SK-N-SH treated with all-trans-retinoic acid at 6 μM for 48 hours (cell line): ENCODE data around the gene TM9SF2.

ENCODE experiments used
- CREB5 ChIP-seq: fragments of 250-450 bp; sonication (Bioruptor Pico); IDR thresholded peaks from 2 replicates; pipeline ENCODE4 v1.5.1; 2020; ENCODE audit warnings: low read depth, mild to moderate bottlenecking, moderate library complexity
- ESRRG ChIP-seq: fragments of 250-450 bp; sonication (Bioruptor Pico); IDR thresholded peaks from 2 replicates; pipeline ENCODE4 v1.6.1; 2021; ENCODE audit warnings: mild to moderate bottlenecking
- POU6F1 ChIP-seq: fragments of 250-450 bp; sonication (Bioruptor Pico); IDR thresholded peaks from 2 replicates; pipeline ENCODE4 v1.8.0; 2021; ENCODE audit warnings: low read depth, mild to moderate bottlenecking, moderate library complexity, borderline replicate concordance
- RARB ChIP-seq: fragments of 250-450 bp; sonication (Bioruptor Pico); IDR thresholded peaks from 2 replicates; pipeline ENCODE4 v1.8.0; 2021; ENCODE audit warnings: mild to moderate bottlenecking, moderate library complexity
- TCF4 ChIP-seq: fragments of 250-450 bp; sonication (Bioruptor Pico); IDR thresholded peaks from 2 replicates; pipeline ENCODE4 v1.8.0; 2021; ENCODE audit warnings: mild to moderate bottlenecking, moderate library complexity, borderline replicate concordance
- ZFP3 ChIP-seq: fragments of 250-450 bp; sonication (Bioruptor Pico); IDR thresholded peaks from 2 replicates; pipeline ENCODE4 v1.5.0; 2020; ENCODE audit warnings: mild to moderate bottlenecking, moderate library complexity
- ZNF565 ChIP-seq: fragments of 450-650 bp; formaldehyde crosslinking; conservative IDR thresholded peaks from 2 replicates; pipeline ENCODE4 v1.5.0; 2020; ENCODE audit warnings: low read depth, mild to moderate bottlenecking, moderate library complexity

- no peak for TF ChIP-seq ZFP3 (CRISPR knock-in tag)
- no peak for TF ChIP-seq TCF4 (CRISPR knock-in tag)
- no peak for TF ChIP-seq RARB (CRISPR knock-in tag)
- no peak for TF ChIP-seq POU6F1 (CRISPR knock-in tag)
- no peak for TF ChIP-seq ZNF565 (CRISPR knock-in tag)
- no peak for TF ChIP-seq ESRRG (CRISPR knock-in tag)
- no peak for TF ChIP-seq CREB5 (CRISPR knock-in tag)
These were observed 23.8 kb upstream of the TM9SF2 start for GRCh38 chr13:99477493-99477892.
